Islet precursor cell (in vitro differentiated cells): Measurements from ENCODE around the gene SSR2.

Experiments used
- DNase-seq: peaks from one replicate; pipeline ENCODE4 v3.0.0-alpha.2; 2018

SSR2 gene

DNA sequence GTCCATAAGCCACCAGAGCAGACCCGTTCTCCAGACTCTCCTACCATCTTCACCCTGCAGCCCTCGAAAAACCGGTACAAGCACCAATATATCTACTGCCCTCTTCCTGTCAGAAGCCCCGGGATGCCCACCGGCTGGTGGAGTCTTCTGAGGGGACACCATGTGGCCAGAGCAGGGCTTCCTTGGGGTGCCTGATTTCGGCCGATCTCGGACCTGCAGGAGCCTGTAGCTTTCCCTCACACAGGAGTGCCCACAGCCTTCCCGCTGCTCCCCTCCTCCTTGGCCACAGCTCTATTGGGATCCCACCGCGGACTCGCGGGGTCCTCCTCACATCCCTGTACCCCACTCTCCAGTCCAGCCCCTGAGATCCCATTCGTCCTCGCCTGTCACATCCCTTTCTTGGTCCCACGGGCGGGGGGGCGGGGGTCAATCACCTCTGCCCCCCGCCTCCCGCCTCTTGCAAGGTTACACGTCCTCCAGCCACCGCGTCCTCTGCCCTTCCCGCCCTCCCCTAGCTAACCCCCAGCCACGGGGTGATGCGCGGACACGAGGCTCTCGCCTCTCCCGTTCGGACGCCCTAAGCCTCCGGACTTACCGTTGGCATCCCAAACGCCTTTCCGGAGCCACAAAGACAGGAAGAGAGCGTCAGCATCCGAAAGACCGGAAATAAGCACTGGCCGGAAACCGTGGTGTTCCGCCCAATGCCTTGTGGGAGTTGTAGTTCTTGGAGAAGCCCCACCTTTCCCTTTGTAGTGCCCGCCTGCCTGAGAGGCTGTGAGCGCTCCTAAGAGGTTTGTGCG, at the start of gene SSR2:
TSS of gene SSR2 (minus strand) at position 659 of the 800 bp plus-strand sequence. CDS start 784 bp downstream, outside the sequence.
- peak; percentile 96 for DNase-seq

DNA sequence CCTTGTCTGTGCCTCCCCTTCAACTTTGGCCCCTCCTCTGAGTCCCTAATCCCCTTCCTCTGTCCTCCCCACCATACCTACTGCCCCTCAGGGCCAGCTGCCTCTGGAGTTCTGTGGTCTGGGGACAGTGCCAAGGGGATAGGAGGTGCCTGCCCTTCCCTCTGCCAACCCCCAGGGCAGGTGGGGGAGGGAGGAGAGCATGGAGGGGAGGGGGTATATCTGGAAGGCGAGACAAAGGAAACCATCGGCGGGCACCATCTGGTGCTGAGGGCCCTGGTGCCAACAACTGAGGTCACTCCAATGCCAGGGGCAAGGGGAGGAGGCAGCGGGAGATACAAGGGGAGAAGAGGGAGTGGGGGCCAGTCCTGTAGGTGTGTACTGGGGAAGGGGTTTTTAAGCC, 49.8 kb upstream of the SSR2 start:
- no peak for DNase-seq

DNA sequence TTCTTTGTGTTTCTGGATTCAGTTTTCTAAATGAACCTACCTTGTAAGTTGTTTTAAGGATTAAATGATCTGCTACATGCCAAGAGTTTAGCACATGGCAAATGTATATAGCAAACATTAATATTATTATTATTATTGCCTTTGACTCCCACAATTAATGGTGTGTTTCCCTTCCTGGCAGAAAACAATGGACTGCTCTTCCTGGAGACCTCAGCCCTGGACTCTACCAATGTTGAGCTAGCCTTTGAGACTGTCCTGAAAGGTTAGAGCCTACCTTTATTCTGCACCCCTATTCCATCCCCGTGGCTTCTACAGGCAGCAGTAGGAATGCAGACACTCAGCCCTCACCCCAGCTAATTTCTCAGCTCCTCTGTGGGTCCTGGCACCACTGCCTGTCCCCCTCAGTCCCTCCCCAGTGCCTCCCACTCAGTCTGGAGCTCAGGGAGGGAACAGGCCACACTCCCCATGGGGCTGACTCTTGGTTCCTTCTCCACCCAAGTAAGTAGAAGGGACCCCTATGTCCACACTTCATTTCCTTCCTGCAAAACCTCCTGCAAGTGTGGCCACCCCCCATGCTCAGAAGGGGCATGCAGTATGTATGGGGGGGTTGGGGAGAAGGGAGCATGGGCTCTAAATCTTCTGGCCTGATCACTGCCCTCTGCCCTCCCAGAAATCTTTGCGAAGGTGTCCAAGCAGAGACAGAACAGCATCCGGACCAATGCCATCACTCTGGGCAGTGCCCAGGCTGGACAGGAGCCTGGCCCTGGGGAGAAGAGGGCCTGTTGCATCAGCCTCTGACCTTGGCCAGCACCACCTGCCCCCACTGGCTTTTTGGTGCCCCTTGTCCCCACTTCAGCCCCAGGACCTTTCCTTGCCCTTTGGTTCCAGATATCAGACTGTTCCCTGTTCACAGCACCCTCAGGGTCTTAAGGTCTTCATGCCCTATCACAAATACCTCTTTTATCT, 49.0 kb upstream of the SSR2 start:
- no peak for DNase-seq

DNA sequence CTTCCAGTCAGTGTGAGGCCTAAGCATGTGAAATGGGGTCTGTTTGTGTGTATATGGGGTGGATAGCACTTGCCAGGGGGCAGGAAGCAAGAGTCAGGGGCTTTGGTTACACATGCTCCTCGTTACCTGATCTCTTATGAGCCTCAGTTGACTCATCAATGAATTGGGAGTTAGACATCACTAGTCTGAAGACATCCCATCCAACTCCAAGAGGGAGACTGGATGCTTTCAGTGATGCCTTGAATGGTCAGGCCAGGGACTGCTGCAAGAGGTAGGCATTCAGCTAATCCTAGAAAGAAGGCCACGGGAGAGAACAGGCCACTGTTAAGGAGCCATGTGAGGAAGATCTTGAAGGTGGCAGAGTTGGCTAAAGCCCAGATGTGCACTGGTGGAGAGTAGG, 46.5 kb upstream of the SSR2 start:
- DNase-seq: no peak

DNA sequence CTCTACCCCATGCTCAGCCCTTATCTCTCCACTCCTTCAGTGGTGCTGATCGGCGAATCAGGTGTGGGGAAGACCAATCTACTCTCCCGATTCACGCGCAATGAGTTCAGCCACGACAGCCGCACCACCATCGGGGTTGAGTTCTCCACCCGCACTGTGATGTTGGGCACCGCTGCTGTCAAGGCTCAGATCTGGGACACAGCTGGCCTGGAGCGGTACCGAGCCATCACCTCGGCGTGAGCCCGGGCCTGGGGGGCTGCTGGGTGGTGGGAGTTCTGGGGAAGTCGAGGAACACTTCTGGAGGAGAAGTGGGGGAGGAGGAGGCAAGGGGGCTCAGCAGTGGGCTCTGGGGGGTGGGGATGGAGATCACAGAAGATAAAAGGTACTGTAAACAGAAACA, 45.1 kb upstream of the SSR2 start:
- no peak for DNase-seq

DNA sequence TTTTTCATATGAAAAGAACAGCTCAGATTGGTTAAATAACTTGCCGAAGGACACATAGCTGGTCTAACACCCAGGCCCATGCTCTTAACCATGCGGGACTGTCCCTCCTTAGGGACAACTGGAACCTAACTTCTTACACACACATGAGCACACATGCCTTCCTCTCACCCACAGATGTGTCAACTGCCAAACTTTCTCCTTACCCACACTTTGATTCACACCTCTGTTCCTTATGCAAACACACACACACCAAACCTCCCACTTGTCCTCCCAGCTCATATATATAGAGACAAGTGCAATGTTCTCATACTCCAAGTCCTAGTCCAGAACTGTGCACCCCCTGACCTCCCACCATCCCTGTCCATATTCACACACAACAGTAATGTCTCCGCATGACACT, 44.5 kb upstream of the SSR2 start:
- DNase-seq: no peak

DNA sequence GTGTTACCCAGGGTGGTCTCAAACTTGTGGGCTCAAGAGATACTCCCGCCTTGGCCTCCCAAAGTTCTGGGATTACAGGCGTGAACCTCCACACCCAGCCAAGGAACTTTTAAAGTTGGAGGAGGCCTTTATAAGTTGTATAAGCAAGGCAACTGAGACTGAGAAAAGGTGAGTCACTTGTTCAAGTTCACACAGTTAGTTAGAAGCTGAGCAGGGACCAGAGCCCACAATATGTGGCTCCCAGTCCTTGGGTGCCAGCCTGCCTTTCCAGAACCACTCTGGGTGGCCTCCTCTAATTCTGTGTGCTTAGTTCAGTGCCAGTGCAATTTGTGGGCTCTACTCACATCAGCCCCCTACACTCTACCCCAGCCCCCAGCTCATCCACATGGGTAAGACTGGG, 43.9 kb upstream of the SSR2 start:
- no peak for DNase-seq

DNA sequence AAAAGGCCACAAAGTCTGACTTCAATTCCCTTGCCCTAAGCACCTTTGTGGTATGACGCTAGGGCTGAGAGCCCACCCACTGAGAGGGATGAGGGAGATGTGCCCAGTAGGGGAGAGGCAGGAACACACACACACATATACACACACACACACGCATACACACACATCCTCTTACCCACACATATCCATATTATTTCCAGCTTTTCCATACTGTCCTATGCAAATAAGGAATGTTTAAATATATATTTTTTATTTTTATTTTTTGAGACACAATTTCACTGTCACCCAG, 43.2 kb upstream of the SSR2 start:
- no peak for DNase-seq

DNA sequence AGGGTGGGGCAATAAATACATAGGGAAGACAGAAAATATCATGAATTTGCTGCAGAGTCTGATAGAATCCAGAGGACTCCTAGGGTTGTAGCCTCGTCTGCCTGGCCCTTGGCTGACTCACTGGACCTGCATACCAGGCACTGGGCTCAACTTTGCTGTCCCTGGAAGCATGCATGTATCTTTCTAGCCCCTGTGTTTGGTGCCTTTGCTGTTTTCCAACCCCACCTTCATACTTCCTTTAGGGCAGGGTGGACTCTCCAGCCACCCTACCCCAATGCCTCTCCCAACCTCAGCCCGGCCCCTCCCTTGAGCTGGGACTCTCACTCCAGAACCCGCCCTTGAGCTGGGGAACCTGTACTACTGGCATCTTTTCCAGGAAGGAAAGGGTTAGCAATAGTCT, 41.4 kb upstream of the SSR2 start:
- DNase-seq: peak; percentile 81

DNA sequence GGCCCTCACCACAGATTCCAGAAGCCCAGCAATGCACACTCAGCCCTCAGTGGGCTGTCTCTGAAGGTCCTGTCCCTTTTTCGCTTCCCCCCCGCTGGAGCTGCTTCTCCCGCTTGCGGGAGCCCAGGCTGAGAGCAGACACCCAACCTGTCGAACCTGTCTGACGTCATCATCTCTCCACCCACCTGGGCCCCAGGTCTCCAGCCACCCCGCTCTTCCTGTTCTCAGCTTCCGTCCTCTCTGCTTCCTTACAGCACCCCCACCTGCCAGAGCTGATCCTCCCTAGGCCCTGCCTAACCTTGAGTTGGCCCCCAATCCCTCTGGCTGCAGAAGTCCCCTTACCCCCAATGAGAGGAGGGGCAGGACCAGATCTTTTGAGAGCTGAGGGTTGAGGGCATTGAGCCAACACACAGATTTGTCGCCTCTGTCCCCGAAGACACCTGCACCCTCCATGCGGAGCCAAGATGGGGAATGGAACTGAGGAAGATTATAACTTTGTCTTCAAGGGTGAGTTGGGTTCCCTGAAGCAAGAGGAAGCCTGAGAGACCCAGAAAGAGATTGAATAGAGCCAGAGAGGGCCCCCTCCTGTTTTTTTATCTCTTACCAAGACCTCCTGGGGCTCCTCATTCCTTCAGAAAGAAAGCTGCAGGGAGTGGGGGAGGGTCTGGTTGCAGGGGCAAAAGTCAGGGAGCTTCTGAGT, 40.3 kb upstream of the SSR2 start, which contains the start of gene RAB25:
TSS of gene RAB25 (plus strand) at position 224 of the 700 bp plus-strand sequence. CDS start at position 465, 241 bp downstream.
- DNase-seq: peak; percentile 91

DNA sequence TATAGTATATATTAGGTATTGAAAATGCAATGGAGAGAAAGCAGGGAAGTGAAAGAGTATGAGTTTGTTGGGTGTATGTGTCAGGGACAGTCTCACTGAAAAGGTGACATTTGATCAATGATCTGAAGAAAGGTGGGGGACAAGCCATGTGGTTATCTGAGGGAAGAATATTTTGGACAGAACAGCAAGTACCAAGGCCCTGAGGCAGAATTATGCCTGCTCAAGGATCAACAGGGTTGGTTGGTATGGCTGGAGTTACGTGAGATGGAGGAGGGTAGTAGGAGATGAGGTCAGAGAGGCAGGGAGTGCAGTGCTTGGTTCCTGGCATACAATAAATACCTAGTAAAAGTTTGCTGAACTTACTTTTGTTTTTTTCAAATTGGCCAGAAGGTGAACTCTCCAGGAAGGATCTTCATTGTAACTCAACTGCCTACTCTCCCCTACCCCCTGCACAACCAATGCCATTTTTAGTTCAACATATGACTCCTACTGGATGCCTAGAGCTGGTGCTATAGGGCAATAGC, 35.6 kb upstream of the SSR2 start:
- DNase-seq: no peak

DNA sequence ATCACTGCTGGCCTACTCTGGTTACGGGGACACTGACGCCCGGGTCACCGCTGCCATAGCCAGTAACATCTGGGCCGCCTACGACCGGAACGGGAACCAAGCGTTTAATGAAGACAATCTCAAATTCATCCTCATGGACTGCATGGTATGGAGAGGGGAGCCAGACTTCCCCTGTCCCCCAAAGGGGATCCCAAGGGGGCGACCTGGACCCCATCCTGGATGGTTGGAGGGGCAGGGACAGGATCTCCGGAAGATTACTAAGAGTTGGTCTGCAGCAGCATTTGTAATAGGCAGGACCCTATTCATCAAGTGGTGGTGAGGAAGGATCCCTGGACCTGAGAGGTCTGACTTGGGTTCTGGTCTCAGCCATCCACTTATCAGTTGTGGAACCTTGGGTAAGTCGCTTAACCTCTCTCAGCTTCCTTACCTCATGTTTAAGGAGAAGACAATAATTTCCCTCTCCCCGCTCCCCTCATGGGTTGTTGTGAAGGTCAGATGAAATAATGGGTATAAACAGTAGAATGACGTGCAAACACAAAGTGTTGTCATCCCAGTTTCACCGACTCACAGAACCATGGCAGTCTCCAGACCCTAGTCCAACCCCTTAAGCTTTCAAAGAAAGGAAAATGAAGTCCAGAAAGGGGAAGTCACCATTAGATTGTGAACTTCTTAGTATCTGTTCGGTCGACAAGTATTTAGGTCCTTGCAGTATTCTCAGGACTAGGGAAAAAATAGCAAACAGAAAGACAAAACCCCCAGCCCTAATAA, 34.7 kb upstream of the SSR2 start:
- DNase-seq: no peak

DNA sequence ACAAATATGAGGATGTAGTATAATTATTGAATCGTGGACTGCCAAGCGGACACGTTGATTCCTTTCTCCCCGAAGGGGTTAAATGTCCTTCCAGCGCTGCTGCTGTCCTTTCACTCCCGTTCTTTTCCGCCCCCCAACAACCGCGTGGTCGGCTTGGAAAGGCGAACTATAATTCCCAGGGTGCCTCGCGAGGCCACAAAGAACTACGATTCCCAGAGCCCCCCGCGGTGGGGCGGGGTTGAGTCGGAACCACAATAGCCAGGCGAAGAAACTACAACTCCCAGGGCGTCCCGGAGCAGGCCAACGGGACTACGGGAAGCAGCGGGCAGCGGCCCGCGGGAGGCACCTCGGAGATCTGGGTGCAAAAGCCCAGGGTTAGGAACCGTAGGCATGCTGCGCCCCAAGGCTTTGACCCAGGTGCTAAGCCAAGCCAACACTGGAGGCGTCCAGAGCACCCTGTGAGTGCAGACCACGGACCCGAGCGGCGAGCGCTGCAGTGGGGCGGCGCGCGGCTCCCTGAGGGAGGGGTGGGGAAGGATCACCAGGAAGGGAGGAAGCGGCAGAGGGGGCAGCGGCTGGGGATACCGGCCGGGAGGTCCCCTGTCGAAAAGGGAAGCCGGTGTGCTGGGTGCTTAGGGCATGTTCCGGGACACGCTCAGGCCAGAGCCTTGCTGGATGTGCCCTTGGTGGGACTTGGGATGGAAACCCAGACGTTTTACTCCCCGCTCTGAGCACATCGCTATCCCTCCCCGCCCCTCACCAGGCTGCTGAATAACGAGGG, 33.9 kb upstream of the SSR2 start, which contains the start of gene LAMTOR2:
TSS of gene LAMTOR2 (plus strand) at position 283 of the 781 bp plus-strand sequence. CDS start at position 391, 108 bp downstream.
- DNase-seq: peak; percentile 99

DNA sequence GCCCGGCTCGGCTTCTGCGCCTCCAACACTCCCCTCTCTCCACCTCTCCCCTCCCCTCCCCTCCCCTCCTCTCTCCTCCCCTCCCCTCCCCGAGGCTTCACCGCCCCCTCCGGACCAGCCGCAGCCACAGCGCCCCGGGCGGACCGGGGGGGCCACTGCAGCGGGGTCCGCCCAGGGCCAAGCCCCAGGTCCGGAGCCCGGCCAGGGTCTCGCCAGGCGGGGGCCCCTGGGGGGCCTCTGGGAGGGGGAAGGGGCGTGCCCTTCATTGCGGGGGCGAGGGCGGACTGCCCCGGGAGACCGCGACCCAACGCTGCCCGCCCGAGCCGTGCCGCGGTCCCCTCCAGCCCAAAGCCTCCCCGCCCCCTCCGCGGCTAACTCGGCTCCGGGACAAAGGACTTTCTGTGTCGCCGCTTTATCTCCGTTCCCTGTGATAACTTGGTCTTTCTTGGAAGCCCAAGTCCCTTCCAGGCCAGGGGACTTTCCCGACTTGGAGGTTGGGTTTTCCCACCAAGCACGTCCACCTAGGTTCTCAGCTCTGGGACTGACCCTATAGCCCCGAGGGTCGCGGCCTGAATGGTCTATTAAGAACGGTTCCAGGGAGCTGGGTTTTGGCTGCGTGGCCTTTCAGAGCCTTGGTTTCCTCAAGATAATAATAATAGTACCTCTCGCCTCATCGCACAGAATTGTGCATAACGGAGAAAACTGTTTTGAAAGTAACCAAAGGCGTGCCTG, 33.2 kb upstream of the SSR2 start, which contains the start of gene UBQLN4:
TSS of gene UBQLN4 (minus strand) at position 31 of the 732 bp plus-strand sequence. CDS start 97 bp downstream, outside the sequence.
- DNase-seq: peak; percentile 94

DNA sequence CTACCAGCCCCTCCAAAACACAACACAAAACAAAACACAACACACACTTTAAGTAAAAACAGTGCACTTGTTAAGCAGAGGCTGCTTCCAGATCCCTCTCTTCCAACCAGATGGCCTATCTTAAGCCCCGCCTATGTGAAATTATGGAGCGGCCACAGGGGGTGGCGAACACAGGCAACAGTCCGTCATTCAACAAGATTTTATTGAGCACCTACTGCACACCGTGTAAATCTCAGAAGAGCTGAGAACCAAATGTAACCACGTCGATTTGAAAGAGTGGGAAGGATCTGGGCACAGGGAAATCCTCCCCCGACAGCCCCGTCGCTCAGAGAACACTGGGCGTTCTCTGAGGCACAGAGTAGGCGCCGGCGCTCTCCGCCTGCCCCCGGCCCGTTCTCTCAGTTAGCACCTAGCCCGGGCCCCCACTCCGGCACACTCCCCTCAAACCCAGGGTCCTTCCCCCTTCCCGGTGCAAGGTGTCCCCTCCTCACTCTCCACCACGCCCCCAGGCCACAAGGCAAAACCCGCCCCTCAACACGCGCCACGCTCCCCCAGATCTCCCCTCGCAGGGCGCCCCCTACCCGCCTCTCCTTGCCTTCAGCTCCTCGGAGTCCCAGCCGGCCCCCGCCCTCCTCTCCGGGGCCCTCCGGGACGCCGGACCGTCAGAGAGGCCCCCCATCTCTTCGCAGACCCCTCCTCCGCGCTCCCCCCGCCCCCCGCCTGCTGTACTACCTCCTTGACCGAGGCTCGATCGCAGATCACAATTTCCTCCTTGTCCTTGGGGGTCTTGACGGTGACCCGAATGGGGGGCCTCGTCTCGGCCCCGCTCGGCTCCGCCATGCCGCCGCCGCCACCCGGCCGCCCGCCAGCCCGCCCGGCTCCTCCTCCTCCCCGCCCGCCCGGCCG, 32.4 kb upstream of the SSR2 start:
- peak; percentile 79 for DNase-seq

DNA sequence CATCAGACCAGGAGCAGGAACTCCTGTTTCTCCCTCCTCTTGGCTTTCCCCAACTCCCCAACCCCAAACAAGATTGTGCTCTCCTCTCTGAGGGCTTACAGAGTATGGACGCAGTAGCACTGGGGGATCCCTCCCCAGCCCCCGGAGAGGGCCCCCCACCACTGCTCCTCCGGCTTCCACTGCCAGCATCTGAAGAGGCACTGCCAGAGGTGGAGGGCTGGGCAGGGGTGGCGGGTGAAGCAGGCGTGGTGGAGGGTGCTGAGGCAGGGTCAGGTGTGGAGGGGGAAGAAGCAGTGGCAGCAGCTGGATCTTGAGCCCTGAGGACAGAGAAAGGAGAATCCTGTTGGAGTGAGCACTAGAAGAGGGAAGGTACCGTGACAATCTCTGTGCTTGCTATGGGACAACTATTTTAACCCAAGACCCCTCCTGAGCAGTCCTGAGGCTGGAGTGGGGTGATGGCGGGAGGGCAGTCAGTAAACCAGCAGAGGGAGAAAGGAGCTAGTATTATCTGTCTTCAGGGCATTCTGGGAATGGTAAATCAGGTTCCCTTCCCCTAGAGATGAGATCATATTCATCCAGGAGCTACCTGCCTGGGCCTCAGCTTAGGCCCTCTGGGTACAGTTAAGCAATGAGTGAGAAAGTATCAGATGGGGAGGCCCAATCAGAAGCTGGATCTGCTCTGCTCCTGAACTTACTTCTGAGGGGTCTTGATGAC, 30.4 kb upstream of the SSR2 start:
- no peak for DNase-seq

DNA sequence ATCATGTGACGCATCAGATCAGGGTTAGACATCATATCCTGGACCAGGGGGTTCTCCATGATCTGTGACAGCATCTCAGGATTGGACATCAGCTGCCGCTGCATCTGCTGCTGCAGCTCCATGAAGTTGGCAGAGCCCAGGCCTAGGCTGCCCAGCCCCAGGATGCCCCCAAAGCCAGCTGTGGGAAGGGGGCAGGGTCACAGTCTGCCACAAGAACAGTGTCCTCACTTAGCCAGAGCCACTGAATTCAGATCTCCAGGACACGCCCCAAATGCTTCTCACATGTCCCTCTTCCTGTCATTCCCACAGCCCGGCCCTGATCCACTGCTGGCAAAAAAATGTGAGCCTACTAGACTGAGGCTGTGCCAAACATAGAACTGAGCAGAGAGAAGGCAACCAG, 29.6 kb upstream of the SSR2 start:
- no peak for DNase-seq

DNA sequence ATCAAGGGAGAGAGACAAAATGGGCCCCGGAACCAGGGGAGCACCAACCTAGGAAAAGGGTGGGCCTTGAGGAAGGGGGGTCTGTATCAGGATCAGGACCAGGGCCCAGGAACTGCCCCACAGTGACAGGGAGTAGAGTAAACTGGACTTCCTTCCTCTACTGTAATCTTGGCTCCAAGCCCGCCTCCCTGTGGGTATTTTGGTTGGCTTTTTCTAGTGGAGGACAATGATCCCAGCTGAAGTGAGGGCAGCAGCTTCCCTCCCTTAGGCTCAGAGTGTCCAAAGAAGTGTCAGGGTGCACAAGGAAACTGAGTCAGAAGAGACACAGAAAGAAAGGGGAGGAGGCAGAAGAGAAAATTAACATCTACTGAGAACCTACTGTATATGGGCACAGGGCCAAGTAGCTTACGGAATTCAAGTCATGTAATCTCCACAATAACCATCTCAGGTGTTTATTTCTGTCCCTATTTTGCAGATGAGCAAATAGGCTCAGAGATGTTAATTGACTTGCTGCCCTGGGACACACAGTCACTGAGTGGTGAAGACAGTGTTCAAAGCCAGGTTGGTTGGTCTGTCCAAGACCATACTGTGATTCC, 28.0 kb upstream of the SSR2 start:
- no peak for DNase-seq
